KBM-7 (cell line): ENCODE data around the gene INHA.

Source experiments
- DNase-seq: peaks from one replicate; pipeline ENCODE4 v3.0.0-alpha.2; 2015
- in situ Hi-C: fragments of 300-500 bp; cut with MboI; formaldehyde crosslinking; loops from 2 replicates; pipeline ENCODE4 v1.14.3; 2020; ENCODE audit warnings: low sequenced_read_pairs, low pct_unique_long_range_greater_than_20kb, mixed read lengths

The INHA gene, protein sequence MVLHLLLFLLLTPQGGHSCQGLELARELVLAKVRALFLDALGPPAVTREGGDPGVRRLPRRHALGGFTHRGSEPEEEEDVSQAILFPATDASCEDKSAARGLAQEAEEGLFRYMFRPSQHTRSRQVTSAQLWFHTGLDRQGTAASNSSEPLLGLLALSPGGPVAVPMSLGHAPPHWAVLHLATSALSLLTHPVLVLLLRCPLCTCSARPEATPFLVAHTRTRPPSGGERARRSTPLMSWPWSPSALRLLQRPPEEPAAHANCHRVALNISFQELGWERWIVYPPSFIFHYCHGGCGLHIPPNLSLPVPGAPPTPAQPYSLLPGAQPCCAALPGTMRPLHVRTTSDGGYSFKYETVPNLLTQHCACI

GRCh38 chr2:219572237-219573001 is at the start of gene INHA:
Gene INHA, plus strand, starts transcription at chr2:219572310. Its CDS starts 65 bp downstream, at chr2:219572375.
- DNase-seq = no peak
- in situ Hi-C loops = no loop called here

DNA sequence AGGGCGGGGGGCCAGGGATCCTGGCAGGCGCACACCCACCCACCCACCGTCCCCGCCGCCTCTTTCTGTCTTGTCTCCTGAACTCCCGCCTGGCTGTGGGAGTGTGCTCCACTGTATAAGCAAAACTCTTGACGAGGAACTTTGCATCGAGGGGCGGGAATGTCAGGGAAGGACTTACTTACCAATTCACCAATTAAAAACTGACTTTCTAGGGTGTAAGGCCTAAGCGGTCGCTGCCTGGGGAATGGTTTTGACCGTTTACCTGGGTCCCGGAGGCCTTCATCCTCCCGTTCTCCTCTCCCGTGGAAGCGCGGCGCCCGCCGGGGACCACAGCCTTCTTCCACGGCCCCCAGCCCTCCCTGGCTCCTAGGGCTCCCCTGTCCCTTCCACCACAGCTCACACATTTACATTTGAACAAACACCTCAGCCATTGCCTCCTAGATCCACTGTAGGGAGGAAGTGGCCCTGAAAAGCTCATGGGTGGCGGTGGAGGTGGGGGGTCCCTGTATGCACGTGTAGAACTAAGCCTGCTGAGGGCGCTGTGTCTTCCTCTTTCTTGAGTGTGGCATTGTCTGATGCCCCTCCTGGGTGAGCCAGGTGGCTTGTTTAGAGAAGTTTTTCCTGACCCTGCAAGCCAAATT is 49.0 kb upstream of the INHA start:
- in situ Hi-C loops = no loop called here
- no peak for DNase-seq

DNA sequence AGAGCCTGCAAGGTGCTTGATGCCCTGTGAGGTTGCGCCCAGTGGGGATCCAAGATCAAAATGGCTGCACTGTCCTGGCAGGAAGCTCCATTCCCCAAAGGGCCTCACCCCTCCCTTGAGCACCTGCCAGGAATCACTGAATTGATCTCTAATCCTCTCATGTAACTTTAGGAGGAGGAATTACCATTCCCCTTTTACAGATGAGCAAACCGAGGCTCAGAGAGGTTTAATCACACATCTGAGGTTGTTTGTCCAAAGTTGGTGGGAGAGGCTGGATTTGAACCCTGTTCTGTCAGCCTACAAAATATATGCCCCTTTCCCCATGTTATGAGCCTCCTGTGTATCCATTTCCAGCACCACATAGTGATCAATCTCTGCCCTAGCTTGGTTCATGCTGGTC is 47.3 kb upstream of the INHA start:
- in situ Hi-C loops = no loop called here
- no peak for DNase-seq

- in situ Hi-C loops = no loop called here
- peak; percentile 57 for DNase-seq
Observed at GRCh38 chr2:219525533-219526232, 46.4 kb upstream of the INHA start.

- in situ Hi-C loops = no loop called here
- DNase-seq = no peak
Observed at GRCh38 chr2:219526320-219527075, 45.6 kb upstream of the INHA start.

DNA sequence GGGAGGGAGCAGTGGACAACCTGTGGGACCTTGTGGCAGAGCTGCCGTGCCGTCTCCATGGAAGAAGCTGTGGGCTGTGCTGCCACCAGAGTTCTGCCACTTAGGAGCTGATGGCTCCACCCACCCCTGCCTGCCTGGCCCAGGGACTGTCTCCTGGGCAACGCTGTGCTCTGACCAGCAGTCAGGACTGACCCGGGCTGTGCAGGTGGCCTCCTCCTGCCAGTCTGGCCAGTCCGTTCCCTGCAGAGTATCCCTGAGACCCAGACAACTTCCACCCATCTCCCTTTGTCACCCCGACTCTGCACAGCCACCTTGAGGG is 45.1 kb upstream of the INHA start:
- DNase-seq = no peak
- in situ Hi-C loops = no loop called here

DNA sequence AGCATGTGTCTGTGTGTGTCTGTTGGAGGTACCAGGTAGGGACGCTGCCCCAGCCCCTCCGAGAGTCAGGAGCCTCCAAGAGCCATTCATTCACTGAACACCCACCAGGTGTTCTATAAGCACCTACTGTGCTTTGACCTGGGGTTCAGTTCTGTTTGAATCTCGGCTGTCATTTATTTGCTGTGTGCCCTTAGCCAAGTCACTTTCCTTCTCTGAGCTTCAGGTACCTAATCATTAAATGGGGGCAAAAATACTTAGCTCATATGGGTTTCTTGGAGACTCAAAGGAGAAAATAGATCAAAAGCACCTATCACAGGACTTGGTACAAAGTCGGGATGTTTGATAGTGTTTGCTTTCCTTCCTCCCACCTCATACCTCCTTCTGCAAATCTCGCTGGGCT is 44.6 kb upstream of the INHA start:
- in situ Hi-C loops = no loop called here

DNA sequence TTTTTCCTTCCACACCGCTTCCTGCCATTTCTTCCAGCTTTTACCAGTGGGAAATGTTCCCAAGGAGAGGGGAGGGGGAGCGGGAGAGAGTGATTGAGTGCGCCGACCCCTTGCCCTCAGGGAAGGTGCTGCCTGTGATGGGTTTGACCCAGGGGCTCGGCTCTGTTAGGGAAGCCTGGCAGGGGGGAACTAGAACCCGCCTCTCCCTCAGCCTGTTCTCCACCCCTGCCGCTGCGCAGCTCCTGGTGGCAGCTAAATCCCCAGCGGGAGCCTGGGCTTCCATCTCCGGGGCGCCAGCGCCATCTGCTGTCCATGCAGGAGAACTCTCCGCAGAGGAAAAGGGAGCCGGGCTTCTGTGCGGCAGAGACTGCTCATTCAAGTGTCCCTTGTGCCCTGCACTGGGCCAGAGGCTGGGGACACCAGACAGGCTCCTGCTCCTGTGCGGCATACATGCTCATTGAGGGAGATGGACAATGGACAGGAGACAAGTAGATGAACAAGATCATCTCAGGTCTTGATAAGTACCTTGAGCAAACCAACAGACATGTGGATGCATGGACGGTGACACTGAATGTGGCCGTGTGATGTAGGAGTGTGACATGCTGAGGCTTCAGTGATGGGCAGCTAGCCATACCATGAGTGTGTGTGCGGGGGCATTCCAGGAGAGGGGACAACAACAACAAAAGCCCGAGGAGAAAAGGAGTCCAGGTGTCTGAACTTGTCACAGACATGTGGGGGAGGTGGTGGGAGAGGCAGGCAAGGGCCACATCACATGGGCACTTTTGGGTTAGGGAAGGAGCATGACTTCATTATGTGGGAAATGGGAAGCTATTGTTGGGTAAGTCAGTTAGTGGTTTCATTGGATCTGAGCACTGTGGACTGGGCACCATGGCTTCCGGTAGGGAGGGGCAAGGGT is 41.8 kb upstream of the INHA start:
- in situ Hi-C loops = no loop called here
- peak; percentile 83 for DNase-seq

More for the DNA sequence above, 44.6 kb upstream of the INHA start:
- DNase-seq = no peak

DNA sequence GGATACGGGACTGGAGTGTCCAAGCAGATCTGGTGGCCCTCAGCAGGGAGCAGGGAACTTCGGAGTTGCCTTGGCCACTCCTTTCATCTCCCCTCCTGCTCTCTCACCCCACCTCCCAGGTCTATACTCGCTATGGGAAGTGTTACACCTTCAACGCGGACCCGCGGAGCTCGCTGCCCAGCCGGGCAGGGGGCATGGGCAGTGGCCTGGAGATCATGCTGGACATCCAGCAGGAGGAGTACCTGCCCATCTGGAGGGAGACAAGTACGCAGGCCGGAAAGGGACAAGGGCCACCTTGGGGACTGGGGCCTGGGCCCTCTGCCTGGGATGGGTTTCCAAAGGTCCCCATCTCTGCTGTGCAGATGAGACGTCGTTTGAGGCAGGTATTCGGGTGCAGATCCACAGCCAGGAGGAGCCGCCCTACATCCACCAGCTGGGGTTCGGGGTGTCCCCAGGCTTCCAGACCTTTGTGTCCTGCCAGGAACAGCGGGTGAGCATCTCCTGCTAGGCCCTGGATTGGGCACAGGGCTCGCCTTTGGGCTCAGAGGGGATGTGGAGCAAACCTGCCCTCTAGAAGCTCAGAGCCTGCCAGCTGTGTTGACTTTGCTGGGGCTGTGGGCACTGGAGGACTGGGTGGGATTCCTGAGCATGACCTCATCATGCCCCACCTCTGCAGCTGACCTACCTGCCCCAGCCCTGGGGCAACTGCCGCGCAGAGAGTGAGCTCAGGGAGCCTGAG is 40.3 kb upstream of the INHA start:
- in situ Hi-C loops = no loop called here

GRCh38 chr2:219532378-219532649 is 39.8 kb upstream of the INHA start:
- DNase-seq = no peak
- in situ Hi-C loops = no loop called here

More for the DNA sequence above, 40.3 kb upstream of the INHA start:
- DNase-seq = no peak

DNA sequence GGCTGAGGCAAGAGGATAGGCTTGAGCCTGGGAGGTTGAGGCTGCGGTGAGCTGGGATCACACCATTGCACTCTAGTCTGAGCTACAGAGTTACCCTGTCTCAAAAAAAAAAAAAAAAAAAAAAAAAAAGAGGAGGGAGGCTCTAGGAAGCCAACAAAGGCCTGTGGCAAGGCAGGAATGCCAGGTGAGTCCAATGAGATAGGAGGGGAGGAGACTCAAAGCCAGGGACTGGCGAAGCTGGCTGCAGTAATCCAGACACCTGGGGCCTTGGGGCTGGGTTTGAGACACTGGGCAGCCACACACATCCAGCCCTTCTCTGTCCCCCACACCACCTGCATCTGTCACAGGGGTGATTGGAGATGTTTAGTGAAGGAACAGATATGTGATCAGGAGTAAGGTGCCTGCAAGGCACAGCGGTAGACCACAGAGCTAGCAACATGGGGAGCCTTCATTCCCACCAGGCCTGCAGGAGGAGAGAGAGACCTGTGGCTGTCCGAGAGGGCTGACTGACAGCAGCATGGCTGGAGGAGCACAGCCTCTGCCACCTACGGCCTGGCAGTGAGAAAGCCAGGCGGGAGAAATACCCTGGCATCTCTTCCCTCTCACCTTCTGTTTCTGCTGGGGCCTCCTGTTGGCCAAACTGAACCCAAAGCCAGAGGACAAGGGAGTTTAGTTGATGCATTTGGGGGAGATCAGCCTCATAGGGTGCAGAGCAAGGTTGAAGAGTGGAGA is 38.0 kb upstream of the INHA start:
- DNase-seq = no peak
- in situ Hi-C loops = no loop called here

- DNase-seq = no peak
- in situ Hi-C loops = no loop called here
Observed at GRCh38 chr2:219536425-219536824, 35.7 kb upstream of the INHA start.

DNA sequence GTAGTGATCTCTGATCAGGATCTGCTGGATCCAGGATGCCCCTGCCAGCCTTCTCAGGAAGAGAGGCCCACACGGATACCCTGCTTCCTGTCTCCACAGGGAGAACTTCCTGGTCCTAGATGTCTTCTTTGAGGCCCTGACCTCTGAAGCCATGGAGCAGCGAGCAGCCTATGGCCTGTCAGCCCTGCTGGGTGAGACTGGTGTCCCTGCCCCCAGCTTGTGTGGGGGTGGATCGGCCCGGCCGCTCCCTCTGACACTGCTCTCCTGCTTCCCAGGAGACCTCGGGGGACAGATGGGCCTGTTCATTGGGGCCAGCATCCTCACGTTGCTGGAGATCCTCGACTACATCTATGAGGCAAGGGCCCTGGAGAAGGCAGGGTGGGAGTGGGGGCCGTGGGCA is 35.1 kb upstream of the INHA start:
- in situ Hi-C loops = no loop called here
- DNase-seq = no peak

- in situ Hi-C loops = no loop called here
- no peak for DNase-seq
Observed at GRCh38 chr2:219537657-219538488, 34.2 kb upstream of the INHA start.

DNA sequence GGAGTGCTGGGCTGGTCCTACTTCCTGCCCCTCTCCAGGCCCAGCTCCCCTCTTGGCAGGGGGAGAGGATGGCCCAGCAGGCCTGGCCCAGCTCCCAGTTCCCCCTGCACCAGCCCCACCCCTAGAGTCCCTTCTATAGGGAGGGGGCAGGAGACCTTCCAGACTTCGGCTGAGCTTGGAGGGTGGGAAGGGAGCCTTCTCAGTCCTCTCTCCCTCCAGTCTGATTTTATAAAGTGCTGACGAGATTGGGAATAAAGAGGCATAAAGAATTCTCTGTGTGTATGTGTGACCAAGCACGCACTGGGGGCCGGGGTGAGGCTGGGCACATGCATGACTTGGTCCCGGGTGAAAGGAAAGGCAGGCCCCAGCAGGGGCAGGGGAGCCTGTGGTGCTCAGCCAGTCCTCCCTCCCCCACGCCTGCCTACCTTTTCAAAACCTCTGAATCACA is 33.6 kb upstream of the INHA start:
- DNase-seq = no peak
- in situ Hi-C loops = no loop called here
